Measurements from ENCODE around the gene ZNF484.
"Not testable (repeated sequence)": the region's sequence is repeated elsewhere in the genome, so short reads cannot be mapped to it uniquely, and the experiment has no call there.

Gene ZNF484

GRCh38 chr9:92804727-92805126, 73.1 kb downstream of the ZNF484 start:
- Histone ChIP-seq H3K9me2 (replicated peaks; ENCODE audit: control insufficient read depth, low read length) (no peaks in the 10 kb centered on the region), H3K79me2 (ENCODE audit: control insufficient read depth, low read length) (no peaks in the 10 kb centered on the region), H3K9me3 (ENCODE audit: control insufficient read depth, insufficient read depth, low read length) (no peaks in the 10 kb centered on the region), H3K36me3 (ENCODE audit: control insufficient read depth, low read length) (no peaks in the 10 kb centered on the region), H3K4me2 (ENCODE audit: low read length) (no peak overlapping the region), H4K20me1 (ENCODE audit: control insufficient read depth, insufficient read depth, low read depth, low read length) (no peaks in the 10 kb centered on the region), H3K4me3 (ENCODE audit: low read length) (no peak overlapping the region), H3K27ac (ENCODE audit: low read depth, low read length) (no peak overlapping the region), H3K27me3 (ENCODE audit: control insufficient read depth, low read length) (peaks cover 41% of the 10 kb centered on the region), H3F3A (ENCODE audit: control insufficient read depth, insufficient read depth) (no peaks in the 10 kb centered on the region; the same call in 1 of the 2 replicates), H3K4me1 (ENCODE audit: control insufficient read depth, low read length) (peaks cover 20% of the 10 kb centered on the region)
- TF ChIP-seq CTCF (IDR thresholded peaks at IDR 0.05; ENCODE audit: low read depth, low read length, poor library complexity, severe bottlenecking) = no peak
- TF ChIP-seq EZH2phosphoT487 (IDR thresholded peaks at IDR 0.05; ENCODE audit: borderline replicate concordance, low read length) = no peak

GRCh38 chr9:92798358-92798757, 79.5 kb downstream of the ZNF484 start:
- no peaks in the 10 kb centered on the region for H3K9me3 ChIP-seq (ENCODE audit: control insufficient read depth, insufficient read depth, low read length)
- H3K4me1 ChIP-seq (ENCODE audit: control insufficient read depth, low read length) = peaks cover 18% of the 10 kb centered on the region
- TF ChIP-seq CTCF (IDR thresholded peaks at IDR 0.05; ENCODE audit: low read depth, low read length, poor library complexity, severe bottlenecking) = no peak
- H3K36me3 ChIP-seq (ENCODE audit: control insufficient read depth, low read length) = no peaks in the 10 kb centered on the region
- H3K27ac ChIP-seq (ENCODE audit: low read depth, low read length) = no peak overlapping the region
- H3K9me2 ChIP-seq (replicated peaks; ENCODE audit: control insufficient read depth, low read length) = no peaks in the 10 kb centered on the region
- peaks cover 18% of the 10 kb centered on the region for H3K27me3 ChIP-seq (ENCODE audit: control insufficient read depth, low read length)
- H3K4me3 ChIP-seq (ENCODE audit: low read length) = no peak overlapping the region
- no peaks in the 10 kb centered on the region for H3K79me2 ChIP-seq (ENCODE audit: control insufficient read depth, low read length)
- no peaks in the 10 kb centered on the region for H4K20me1 ChIP-seq (ENCODE audit: control insufficient read depth, insufficient read depth, low read depth, low read length)
- H3K4me2 ChIP-seq (ENCODE audit: low read length) = no peak overlapping the region
- H3F3A ChIP-seq (ENCODE audit: control insufficient read depth, insufficient read depth) = no peaks in the 10 kb centered on the region; the same call in 1 of the 2 replicates

- H3K27ac ChIP-seq (ENCODE audit: low read depth, low read length); H3K79me2 ChIP-seq (ENCODE audit: control insufficient read depth, low read length); H3F3A ChIP-seq (ENCODE audit: control insufficient read depth, insufficient read depth); H3K9me2 ChIP-seq (replicated peaks; ENCODE audit: control insufficient read depth, low read length); H4K20me1 ChIP-seq (ENCODE audit: control insufficient read depth, insufficient read depth, low read depth, low read length); H3K4me3 ChIP-seq (ENCODE audit: low read length); H3K9me3 ChIP-seq (ENCODE audit: control insufficient read depth, insufficient read depth, low read length); H3K36me3 ChIP-seq (ENCODE audit: control insufficient read depth, low read length); H3K4me2 ChIP-seq (ENCODE audit: low read length): not testable (repeated sequence)
- H3K4me1 ChIP-seq (ENCODE audit: control insufficient read depth, low read length) = peaks cover 22% of the 10 kb centered on the region
- H3K27me3 ChIP-seq (ENCODE audit: control insufficient read depth, low read length) = peaks cover 26% of the 10 kb centered on the region
These were observed 81.5 kb downstream of the ZNF484 start for GRCh38 chr9:92796337-92796804.

GRCh38 chr9:92795598-92796336, 82.1 kb downstream of the ZNF484 start:
- Histone ChIP-seq H3K4me2 (ENCODE audit: low read length) (no peak overlapping the region), H3K9me3 (ENCODE audit: control insufficient read depth, insufficient read depth, low read length) (no peaks in the 10 kb centered on the region), H3K27me3 (ENCODE audit: control insufficient read depth, low read length) (peaks cover 26% of the 10 kb centered on the region), H4K20me1 (ENCODE audit: control insufficient read depth, insufficient read depth, low read depth, low read length) (no peaks in the 10 kb centered on the region), H3K4me3 (ENCODE audit: low read length) (no peak overlapping the region), H3K9me2 (replicated peaks; ENCODE audit: control insufficient read depth, low read length) (no peaks in the 10 kb centered on the region), H3K79me2 (ENCODE audit: control insufficient read depth, low read length) (no peaks in the 10 kb centered on the region), H3K36me3 (ENCODE audit: control insufficient read depth, low read length) (no peaks in the 10 kb centered on the region), H3K4me1 (ENCODE audit: control insufficient read depth, low read length) (peaks cover 21% of the 10 kb centered on the region), H3F3A (ENCODE audit: control insufficient read depth, insufficient read depth) (no peaks in the 10 kb centered on the region), H3K27ac (ENCODE audit: low read depth, low read length) (no peak overlapping the region)
- TF ChIP-seq CTCF (IDR thresholded peaks at IDR 0.05; ENCODE audit: low read depth, low read length, poor library complexity, severe bottlenecking) (no peak), EZH2phosphoT487 (IDR thresholded peaks at IDR 0.05; ENCODE audit: borderline replicate concordance, low read length) (no peak)

Measured in DOHH2 (cell line).